GM18502 (cell line): Measurements from ENCODE around the gene TBC1D5.
A peak's percentile ranks its signal among the peaks of the same experiment; 100 is the strongest.

Experiments
- ATAC-seq: cut with Tn5 transposase; IDR thresholded peaks from one replicate; pipeline ENCODE4 v1.9.1; 2021; ENCODE audit warnings: mild to moderate bottlenecking; ENCODE audit not compliant: unreplicated experiment, poor library complexity

Gene TBC1D5

GRCh38 chr3:17261627-17262369 is 480.6 kb downstream of the TBC1D5 start:
- no peak for ATAC-seq

GRCh38 chr3:17260257-17260656 is 482.2 kb downstream of the TBC1D5 start:
- no peak for ATAC-seq

GRCh38 chr3:17259685-17260084 is 482.7 kb downstream of the TBC1D5 start:
- ATAC-seq = no peak

GRCh38 chr3:17258823-17259436 is 483.5 kb downstream of the TBC1D5 start:
- ATAC-seq = no peak

GRCh38 chr3:17257269-17257668 is 485.2 kb downstream of the TBC1D5 start:
- ATAC-seq = no peak

GRCh38 chr3:17243621-17244020 is 498.8 kb downstream of the TBC1D5 start:
- ATAC-seq = no peak

- ATAC-seq = no peak
These were observed 503.0 kb downstream of the TBC1D5 start for GRCh38 chr3:17239417-17239816.

- no peak for ATAC-seq
These were observed 504.4 kb downstream of the TBC1D5 start for GRCh38 chr3:17238023-17238422.

- ATAC-seq = no peak
These were observed 507.1 kb downstream of the TBC1D5 start for GRCh38 chr3:17235310-17235709.

- ATAC-seq = no peak
These were observed 508.0 kb downstream of the TBC1D5 start for GRCh38 chr3:17234382-17234781.

GRCh38 chr3:17233398-17233800 is 509.0 kb downstream of the TBC1D5 start:
- peak; percentile 88 for ATAC-seq

- ATAC-seq = no peak
These were observed 510.0 kb downstream of the TBC1D5 start for GRCh38 chr3:17232442-17232841.

GRCh38 chr3:17231537-17232261 is 510.7 kb downstream of the TBC1D5 start:
- no peak for ATAC-seq

GRCh38 chr3:17227472-17227871 is 515.0 kb downstream of the TBC1D5 start:
- ATAC-seq = no peak

GRCh38 chr3:17221529-17221928 is 520.9 kb downstream of the TBC1D5 start:
- ATAC-seq = no peak

- ATAC-seq = no peak
These were observed 522.8 kb downstream of the TBC1D5 start for GRCh38 chr3:17219593-17219992.

- ATAC-seq = no peak
These were observed 523.8 kb downstream of the TBC1D5 start for GRCh38 chr3:17218587-17218986.

GRCh38 chr3:17217588-17217987 is 524.8 kb downstream of the TBC1D5 start:
- no peak for ATAC-seq

GRCh38 chr3:17213102-17213501 is 529.3 kb downstream of the TBC1D5 start:
- ATAC-seq = no peak

- no peak for ATAC-seq
These were observed 534.5 kb downstream of the TBC1D5 start for GRCh38 chr3:17207979-17208378.

GRCh38 chr3:17207019-17207418 is 535.4 kb downstream of the TBC1D5 start:
- no peak for ATAC-seq
